ENCODE measurements around the gene LMLN.

DNA sequence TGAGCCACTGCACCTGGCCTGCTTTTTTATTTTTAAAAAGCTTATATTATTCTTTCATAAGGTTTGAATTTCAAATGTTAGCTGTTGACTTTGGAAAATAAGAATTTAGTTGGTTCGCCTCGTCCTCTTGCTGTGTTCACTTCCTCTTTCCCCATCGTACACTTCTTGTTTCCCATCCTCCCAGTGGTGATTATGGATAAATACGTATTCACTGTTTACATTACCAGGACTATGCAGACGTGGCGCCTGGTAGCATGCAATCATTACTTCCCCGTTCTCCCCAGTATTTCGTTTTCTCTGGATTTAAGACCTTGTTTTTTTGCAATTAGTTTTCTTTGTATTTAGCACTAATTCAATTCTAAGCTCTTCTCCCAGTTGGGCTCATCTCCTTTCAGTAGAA lies 70.1 kb downstream of the LMLN start:
- TF ChIP-seq POLR2AphosphoS2 (conservative IDR thresholded peaks at IDR 0.05; ENCODE audit: low read length) (no peak), KDM1A (IDR thresholded peaks at IDR 0.05; ENCODE audit: low read depth) (no peak), MAZ (IDR thresholded peaks at IDR 0.05; ENCODE audit: borderline replicate concordance, low read depth, low read length) (no peak)
- TF ChIP-seq, protein P1, sequence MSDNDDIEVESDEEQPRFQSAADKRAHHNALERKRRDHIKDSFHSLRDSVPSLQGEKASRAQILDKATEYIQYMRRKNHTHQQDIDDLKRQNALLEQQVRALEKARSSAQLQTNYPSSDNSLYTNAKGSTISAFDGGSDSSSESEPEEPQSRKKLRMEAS (IDR thresholded peaks at IDR 0.05): no peak
- TF ChIP-seq, protein P2, sequence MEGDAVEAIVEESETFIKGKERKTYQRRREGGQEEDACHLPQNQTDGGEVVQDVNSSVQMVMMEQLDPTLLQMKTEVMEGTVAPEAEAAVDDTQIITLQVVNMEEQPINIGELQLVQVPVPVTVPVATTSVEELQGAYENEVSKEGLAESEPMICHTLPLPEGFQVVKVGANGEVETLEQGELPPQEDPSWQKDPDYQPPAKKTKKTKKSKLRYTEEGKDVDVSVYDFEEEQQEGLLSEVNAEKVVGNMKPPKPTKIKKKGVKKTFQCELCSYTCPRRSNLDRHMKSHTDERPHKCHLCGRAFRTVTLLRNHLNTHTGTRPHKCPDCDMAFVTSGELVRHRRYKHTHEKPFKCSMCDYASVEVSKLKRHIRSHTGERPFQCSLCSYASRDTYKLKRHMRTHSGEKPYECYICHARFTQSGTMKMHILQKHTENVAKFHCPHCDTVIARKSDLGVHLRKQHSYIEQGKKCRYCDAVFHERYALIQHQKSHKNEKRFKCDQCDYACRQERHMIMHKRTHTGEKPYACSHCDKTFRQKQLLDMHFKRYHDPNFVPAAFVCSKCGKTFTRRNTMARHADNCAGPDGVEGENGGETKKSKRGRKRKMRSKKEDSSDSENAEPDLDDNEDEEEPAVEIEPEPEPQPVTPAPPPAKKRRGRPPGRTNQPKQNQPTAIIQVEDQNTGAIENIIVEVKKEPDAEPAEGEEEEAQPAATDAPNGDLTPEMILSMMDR (IDR thresholded peaks at IDR 0.05): no peak

Data from A549 (cell line).